Esophagus muscularis mucosa (tissue), 3 donors: ENCODE results near the gene ADAMTS16.

Experiments
- CTCF ChIP-seq, 3 experiments: fragments of 200-600 bp in 2 of 3; fragments of 450-650 bp in 1 of 3; sonication (generic) in 2 of 3; IDR thresholded peaks; one replicate each; pipeline ENCODE4 v1.5.1; 2017 to 2019; ENCODE audit warnings: antibody characterized with exemption in 3 of 3, mild to moderate bottlenecking in 2 of 3, moderate library complexity in 1 of 3
- POLR2A ChIP-seq: fragments of 450-650 bp; IDR thresholded peaks from one replicate; pipeline ENCODE4 v1.6.1; 2017; ENCODE audit warnings: antibody characterized with exemption, moderate library complexity, mild to moderate bottlenecking, low read depth
- POLR2AphosphoS5 ChIP-seq, 2 donors: sonication (generic); formaldehyde crosslinking; IDR thresholded peaks; one replicate each; pipeline ENCODE4 v1.6.1; 2017; ENCODE audit warnings: antibody characterized with exemption in 2 of 2

GRCh38 chr5:5304361-5305020 is 164.4 kb downstream of the ADAMTS16 start:
- TF ChIP-seq CTCF (IDR thresholded peaks at IDR 0.05) (no peak), POLR2A (no peak), POLR2AphosphoS5 (IDR thresholded peaks at IDR 0.05) (no peak)
